ENCODE data around the gene DRICH1. TPM values are rescaled to one million over a fixed set of nuclear protein-coding genes. Genes with fewer than 3 reads are reported as not detected.
"Not testable (repeated sequence)": the region's sequence is repeated elsewhere in the genome, so short reads cannot be mapped to it uniquely, and the experiment has no call there.

DRICH1 gene
- total and polyA plus RNA-seq, 11 donors, result 0.11 to 0.45 (median 0.32) TPM; not detected in 8

DNA sequence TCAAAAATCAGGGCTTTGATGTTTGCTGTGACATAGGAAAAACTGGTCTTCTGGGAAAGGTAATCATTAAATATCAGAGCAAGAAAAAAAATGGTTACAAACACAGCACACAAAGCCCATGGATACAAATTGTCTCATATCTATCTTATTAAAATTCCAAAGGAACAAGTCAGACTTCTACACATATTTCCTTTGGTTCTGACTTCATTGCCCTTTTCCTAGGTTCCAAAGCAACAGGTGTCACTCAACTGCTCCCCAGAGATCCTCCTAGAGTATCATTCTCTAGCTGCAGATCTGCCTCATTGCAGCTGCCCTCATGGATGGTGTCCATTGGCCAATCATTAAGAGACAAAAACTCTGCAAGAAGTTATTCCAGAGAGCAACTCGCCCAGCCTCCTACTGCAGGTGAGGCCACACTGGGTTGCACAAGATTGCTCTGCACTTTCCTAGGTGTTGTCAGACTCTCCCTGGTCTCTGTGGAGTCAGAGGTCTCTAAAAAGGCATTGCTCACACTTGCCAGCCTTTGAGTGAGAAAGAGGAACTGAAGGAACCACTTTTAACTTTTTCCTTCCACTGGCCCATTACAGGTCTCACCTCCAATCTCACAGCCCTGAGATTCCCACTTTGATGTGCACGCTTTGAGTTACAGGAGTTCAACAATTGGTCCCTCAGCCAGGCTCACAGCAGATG lies 5.7 kb downstream of the DRICH1 start:
- Histone ChIP-seq H3K9me3 (peaks cover 0 to 7% (median 0%) of the 10 kb centered on the region in 12 donors), H3K27ac (no peak overlapping the region), H3K27me3 (no peaks in the 10 kb centered on the region), H3K4me3 (no peak overlapping the region), H3K36me3 (no peaks in the 10 kb centered on the region), H3K4me1 (no peaks in the 10 kb centered on the region)
- no peak for ATAC-seq
- no peak for DNase-seq
- TF ChIP-seq POLR2A (IDR thresholded peaks at IDR 0.05), result no peak
- TF ChIP-seq, protein P1, sequence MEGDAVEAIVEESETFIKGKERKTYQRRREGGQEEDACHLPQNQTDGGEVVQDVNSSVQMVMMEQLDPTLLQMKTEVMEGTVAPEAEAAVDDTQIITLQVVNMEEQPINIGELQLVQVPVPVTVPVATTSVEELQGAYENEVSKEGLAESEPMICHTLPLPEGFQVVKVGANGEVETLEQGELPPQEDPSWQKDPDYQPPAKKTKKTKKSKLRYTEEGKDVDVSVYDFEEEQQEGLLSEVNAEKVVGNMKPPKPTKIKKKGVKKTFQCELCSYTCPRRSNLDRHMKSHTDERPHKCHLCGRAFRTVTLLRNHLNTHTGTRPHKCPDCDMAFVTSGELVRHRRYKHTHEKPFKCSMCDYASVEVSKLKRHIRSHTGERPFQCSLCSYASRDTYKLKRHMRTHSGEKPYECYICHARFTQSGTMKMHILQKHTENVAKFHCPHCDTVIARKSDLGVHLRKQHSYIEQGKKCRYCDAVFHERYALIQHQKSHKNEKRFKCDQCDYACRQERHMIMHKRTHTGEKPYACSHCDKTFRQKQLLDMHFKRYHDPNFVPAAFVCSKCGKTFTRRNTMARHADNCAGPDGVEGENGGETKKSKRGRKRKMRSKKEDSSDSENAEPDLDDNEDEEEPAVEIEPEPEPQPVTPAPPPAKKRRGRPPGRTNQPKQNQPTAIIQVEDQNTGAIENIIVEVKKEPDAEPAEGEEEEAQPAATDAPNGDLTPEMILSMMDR (IDR thresholded peaks at IDR 0.05), result no peak
- intact Hi-C loops (cut with DNase I), result loop anchor here in 6 of 10 donors (5.0 to 10.0 kb wide), 5 partner anchors 58 to 221 kb away; partner anchors contain the start of genes CHCHD10 (in 4 of the 6) and C22orf15 (in 3 of the 6)
- 93 to 98% (median 94%) methylated on average over 2 of the region's 2 CpGs for WGBS, 4 donors

GRCh38 chr22:23622634-23623033 lies 9.5 kb downstream of the DRICH1 start:
- Histone ChIP-seq H3K4me3 (no peak overlapping the region), H3K27ac (no peak overlapping the region), H3K4me1 (no peaks in the 10 kb centered on the region), H3K27me3 (no peaks in the 10 kb centered on the region), H3K9me3 (peaks cover 0 to 7% (median 0%) of the 10 kb centered on the region in 12 donors), H3K36me3 (peaks cover 0 to 3% (median 0%) of the 10 kb centered on the region in 9 donors)
- WGBS, 4 donors, result 47 to 79% (median 72%) methylated on average over 2 of the region's 2 CpGs
- ATAC-seq (no peak), DNase-seq (no peak)
- TF ChIP-seq, protein P1 (IDR thresholded peaks at IDR 0.05), result no peak
- TF ChIP-seq POLR2A (IDR thresholded peaks at IDR 0.05), result no peak
- intact Hi-C loops (cut with DNase I), result loop anchor here in 5 of 10 donors (10.0 kb wide), 3 partner anchors 62 to 222 kb away; partner anchors contain the start of genes C22orf15 (in 3 of the 5) and CHCHD10 (in 3 of the 5)

GRCh38 chr22:23621916-23622315 lies 10.2 kb downstream of the DRICH1 start:
- ATAC-seq, H3K27ac ChIP-seq, H3K36me3 ChIP-seq, H3K9me3 ChIP-seq, H3K27me3 ChIP-seq, H3K4me1 ChIP-seq, DNase-seq, H3K4me3 ChIP-seq: not testable (repeated sequence)
- intact Hi-C loops (cut with DNase I), result loop anchor here in 5 of 10 donors (10.0 kb wide), 3 partner anchors 63 to 223 kb away; partner anchors contain the start of genes C22orf15 (in 3 of the 5) and CHCHD10 (in 3 of the 5)
- 81 to 94% (median 86%) methylated on average over 2 of the region's 2 CpGs for WGBS, 4 donors

GRCh38 chr22:23621082-23621780 lies 10.9 kb downstream of the DRICH1 start:
- Histone ChIP-seq H3K4me3 (no peak overlapping the region), H3K4me1 (no peaks in the 10 kb centered on the region), H3K36me3 (peaks cover 0 to 3% (median 0%) of the 10 kb centered on the region in 9 donors), H3K27ac (no peak overlapping the region), H3K27me3 (no peaks in the 10 kb centered on the region), H3K9me3 (peaks cover 0 to 7% (median 0%) of the 10 kb centered on the region in 12 donors)
- no peak for TF ChIP-seq POLR2A (IDR thresholded peaks at IDR 0.05)
- TF ChIP-seq, protein P1 (IDR thresholded peaks at IDR 0.05), result no peak
- WGBS, 4 donors, result 88 to 91% (median 91%) methylated on average over 9 of the region's 9 CpGs
- intact Hi-C loops (cut with DNase I), result loop anchor here in 5 of 10 donors (10.0 kb wide), 3 partner anchors 64 to 224 kb away; partner anchors contain the start of genes C22orf15 (in 3 of the 5) and CHCHD10 (in 3 of the 5)
- no peak for DNase-seq
- no peak for ATAC-seq

Measured in heart left ventricle (tissue), 16 donors.